Measurements from ENCODE around the gene ADCK2. TPM values are rescaled to one million over a fixed set of nuclear protein-coding genes. Genes with fewer than 3 reads are reported as not detected.
A peak's percentile ranks its signal among the peaks of the same experiment; 100 is the strongest.
"Not testable (repeated sequence)": the region's sequence is repeated elsewhere in the genome, so short reads cannot be mapped to it uniquely, and the experiment has no call there.

Gene ADCK2
- polyA plus RNA-seq, 10 donors = 10.6 to 20.1 (median 13.0) TPM

DNA sequence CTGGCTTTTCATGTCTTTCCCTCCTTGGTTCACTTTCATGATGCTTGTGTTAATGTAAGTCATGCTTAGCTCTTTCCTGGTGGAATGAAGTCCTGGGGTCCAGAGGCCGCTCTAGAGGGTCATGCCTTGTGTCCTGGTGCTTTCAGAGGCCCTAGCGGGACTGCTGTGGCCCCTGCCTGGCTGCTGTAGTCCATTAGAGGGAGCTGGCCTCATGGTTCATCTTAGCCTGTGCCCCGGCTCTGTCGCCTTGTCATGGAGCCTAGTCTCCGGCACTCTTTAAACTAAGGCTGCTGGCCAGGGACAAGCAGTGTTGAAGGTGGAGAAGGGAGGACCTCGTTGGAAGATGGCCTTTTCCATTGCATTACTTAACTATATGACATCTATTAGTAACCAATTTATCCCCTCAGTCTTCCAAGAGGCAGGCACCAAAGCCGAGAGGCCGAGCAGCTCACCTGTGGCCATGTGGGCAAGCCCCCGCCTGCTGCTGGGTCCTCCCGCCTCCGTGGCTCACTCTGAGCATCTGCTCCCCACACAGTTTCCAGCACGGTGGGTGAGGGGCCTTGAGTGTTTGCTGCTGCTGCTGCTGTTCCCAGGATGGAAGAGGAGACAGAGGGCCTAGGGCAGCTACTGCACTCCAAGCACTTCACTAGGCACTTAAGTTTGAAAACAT is 18.8 kb downstream of the ADCK2 start:
- DNase-seq = no peak

DNA sequence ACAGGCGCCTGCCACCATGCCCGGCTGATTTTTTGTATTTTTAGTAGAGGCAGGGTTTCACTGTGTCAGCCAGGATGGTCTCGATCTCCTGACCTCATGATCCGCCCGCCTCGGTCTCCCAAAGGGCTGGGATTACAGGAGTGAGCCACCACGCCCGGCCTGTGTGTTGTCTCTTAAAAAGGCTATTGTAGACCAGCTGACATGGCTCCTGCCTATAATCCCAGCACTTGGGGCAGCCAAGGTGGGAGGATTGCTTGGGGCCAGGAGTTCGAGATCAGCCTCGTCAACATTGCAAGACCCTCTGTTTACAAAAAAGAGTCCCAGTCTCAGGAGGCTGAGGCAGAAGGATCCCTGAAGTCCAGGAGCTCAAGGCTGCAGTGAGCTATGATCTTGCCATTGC is 21.1 kb downstream of the ADCK2 start:
- DNase-seq = not testable (repeated sequence)

DNA sequence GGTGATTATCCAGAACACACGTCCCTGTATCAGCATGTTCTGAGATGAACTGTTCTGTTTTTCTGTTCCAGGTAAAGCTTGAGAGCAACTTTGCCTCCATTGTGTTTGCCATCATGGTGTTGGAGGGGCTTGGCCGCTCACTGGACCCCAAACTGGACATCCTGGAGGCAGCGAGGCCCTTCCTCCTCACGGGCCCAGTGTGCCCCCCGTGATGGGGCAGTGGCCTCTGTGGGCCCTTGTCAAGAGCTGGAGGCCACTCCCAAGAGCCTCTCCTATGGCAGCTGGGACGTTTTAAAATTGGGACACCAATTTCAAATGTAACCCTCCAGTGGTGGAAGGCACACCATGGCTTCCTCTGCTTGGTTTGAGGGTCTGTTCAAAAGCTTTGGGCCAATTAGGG is 21.8 kb downstream of the ADCK2 start:
- DNase-seq = no peak

DNA sequence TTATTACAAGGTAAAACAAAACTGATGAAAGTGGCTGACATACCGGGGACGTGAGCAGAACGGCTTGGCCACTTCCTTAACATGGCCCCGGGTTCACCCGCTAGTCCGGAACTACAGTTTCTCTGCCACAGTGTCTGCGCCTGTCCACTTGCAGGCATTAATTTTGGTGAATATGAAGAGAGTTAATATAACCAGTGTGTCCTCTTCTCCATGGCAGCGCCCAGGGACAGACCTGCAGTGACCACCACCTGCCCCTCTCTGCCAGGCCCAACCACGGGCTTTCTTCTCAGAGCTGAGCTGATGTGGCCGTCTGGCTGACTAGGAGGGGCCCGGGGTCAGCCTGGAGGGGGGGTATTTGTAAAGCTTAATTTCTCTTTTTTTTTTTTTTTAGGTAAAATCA is 22.6 kb downstream of the ADCK2 start:
- no peak for DNase-seq

DNA sequence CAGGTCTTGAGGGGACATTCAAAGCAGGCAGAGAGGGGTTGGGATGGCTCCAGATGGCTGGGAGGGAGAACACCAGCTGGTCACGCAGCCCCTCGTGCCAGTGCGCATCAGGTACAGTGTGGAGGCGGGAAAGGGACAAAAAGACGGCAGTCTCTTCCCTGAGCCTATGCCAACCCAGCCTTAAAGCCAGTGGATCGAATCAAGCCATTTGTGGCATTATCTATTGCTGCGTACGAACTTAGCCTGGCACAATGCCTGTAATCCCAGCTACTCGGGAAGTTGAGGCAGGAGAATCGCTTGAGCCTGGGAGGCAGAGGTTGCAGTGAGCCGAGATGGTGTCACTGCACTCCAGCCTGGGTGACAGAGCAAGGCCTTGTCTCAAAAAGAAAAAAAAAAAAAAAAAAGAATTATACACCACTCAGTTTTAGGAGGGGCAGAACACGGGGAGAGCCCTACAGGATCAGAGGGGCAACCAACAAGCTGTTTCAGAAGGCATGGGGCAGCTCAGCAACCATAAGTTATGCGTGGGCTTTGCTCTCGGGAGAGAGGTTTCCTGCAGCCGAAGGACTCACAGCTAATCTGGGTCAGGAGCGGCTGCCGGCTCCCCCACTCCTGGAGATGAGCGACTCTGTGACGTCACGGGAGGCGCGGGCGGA is 23.4 kb downstream of the ADCK2 start:
- DNase-seq = peak; percentile 55 to 95 (median 91)

DNA sequence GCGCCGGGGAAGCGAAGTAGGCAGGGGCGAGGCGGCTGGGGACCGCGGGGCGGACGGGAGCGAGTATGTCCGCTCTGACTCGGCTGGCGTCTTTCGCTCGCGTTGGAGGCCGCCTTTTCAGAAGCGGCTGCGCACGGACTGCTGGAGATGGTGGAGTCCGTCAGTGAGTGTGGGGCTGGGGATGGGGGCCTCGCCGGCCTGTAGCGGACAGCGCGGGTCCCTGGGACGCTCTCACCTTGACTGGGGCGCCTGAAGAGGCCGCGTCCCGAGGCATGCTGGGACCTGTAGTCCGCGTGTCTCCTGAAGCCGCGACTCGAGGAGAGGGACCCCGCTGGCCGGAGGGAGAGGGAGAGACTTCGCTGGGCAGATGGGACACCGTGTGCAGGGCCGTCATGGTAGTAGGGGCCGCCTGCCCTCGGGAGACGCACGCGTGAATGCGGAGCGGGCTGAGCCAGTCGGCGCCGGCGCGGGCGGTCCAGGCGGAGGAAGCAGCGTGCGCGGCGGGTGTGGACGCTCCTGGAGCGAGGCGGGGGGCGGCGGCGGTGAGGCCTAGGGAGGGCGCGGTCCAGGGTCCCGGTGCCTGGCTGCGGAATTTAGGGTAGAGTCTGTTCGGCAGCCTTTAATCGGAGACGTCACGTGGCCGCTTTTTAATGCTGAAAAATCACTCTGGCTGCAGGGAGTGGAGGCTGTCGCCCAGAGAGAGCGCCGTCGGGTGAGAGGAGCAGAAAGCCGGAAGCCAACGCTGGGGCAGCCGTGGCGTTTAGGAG is 24.1 kb downstream of the ADCK2 start, which contains the start of gene NDUFB2:
NDUFB2 (plus strand) TSS at position 29 of the 767 bp plus-strand sequence; CDS start at position 66, 37 bp downstream.
- DNase-seq = peak; percentile 78 to 99 (median 87)

DNA sequence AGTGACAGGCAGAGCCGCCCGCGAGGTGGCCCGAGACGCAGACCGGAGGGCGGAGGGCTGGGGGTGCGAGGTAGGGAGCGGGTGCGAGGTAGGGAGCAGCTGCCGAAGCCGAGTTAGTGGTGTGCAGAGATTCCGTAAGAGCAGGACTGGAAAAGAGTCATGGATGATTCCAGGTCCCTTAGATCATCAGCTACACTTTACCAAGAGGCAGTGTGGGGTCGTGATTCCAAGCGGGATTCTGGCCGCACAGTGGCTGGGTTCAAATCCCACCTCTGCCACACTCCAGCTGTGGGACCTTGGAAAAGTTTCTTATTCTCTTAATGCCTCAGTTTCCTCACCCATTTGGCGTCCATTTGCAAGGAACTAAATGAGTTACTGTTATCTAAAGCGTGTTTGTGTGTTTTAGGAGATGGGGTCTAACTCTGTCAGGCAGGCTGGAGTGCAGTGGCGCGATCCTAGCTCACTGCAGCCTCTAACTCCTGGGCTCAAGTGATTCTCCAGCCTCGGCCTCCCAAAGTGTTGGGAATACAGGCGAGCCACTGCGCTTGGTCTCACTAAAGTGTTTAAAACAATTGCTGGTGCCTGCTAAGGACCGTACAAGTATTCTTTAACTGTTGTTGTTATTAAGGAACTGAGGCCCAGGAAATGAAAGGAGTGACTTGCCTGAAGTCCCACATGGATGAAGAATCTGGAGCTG is 24.9 kb downstream of the ADCK2 start:
- DNase-seq = no peak

DNA sequence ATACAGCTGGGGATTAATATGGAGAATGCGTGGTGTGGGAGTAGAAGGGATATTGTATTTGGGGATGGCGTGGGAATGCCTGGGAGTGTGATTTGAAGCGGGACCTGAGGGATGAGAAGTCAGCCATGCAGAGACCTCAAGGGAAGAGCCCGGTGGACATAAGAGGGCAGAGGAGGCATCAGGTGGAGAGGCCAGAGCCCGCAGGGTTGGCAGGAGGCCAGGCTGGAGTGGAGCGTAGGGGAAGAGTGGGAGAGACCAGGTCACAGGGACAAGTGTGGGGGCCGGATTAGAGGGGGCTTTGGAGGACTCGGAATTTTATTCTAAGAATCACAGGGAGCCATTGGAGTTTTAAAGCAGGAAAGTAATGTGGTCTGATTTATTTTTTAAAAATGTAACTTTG is 25.7 kb downstream of the ADCK2 start:
- DNase-seq = no peak

DNA sequence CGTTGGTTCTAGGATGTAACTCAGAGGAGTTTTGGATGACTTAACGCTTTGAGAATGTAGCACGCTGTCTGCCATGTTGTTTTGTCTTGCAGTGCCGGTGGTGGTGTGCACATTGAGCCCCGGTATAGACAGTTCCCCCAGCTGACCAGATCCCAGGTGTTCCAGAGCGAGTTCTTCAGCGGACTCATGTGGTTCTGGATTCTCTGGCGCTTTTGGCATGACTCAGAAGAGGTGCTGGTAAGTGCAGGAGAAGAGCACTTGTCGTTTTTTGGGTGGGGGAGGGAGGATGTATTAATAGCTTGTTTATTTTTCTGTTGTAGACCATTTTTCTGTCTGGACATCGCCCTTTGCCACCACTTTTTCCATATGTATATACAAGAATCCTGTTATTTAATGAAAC is 30.0 kb downstream of the ADCK2 start:
- no peak for DNase-seq

DNA sequence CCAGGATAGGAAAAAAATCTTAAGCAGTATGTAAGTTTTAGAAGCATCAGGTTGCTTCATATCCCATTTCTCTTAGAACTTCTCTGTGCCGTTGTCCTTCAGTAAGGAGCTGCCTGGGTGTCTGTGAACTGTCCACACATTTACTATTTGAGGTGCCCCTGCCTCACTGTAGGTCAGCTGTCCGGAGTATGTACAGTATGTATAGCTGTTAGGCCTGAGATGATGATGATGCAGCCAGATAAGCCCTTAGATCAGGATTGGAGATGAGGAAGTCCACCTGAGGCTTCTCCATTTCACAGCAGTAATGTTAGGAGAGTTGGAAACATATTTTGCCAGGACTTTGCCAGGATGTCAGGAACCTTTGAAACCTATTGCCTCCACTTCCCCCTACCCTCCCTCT is 31.5 kb downstream of the ADCK2 start:
- no peak for DNase-seq

DNA sequence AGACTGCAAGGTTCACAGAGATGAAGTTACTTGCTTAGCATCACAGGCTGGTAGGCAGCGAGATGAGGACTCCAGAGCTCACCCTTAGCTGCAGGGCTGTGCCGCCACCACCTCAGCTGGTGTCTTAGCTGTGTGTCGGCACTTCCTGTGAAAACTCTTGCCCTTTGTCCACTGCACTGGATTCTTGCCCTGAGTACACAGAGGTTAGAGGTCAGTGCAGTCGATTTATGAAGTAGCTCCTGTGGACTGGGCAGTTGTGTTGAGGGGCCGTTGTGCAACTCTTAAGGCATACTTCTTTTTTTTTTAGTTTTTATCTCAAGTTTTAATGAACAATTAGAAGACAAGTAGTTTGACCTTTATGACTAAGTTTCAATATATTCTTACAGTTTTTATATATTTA is 34.4 kb downstream of the ADCK2 start:
- no peak for DNase-seq

DNA sequence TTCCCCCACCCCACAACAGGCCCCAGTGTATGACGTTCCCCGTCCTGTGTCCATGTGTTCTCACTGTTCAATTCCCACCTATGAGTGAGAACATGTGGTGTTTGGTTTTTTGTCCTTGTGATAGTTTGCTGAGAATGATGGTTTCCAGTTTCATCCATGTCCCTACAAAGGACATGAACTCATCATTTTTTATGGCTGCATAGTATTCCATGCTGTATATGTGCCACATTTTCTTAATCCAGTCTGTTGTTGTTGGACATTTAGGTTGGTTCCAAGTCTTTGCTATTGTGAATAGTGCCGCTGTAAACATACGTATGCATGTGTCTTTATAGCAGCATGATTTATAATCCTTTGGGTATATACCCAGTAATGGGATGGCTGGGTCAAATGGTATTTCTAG is 36.0 kb downstream of the ADCK2 start:
- not testable (repeated sequence) for DNase-seq

DNA sequence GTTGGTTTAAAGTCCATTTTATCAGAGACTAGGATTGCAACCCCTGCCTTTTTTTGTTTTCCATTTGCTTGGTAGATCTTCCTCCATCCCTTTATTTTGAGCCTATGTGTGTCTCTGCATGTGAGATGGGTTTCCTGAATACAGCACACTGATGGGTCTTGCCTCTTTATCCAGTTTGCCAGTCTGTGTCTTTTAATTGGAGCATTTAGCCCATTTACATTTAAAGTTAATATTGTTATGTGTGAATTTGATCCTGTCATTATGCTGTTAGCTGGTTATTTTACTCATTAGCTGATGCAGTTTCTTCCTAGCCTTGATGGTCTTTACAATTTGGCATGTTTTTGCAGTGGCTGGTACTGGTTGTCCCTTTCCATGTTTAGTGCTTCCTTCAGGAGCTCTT is 39.6 kb downstream of the ADCK2 start:
- DNase-seq = not testable (repeated sequence)

DNA sequence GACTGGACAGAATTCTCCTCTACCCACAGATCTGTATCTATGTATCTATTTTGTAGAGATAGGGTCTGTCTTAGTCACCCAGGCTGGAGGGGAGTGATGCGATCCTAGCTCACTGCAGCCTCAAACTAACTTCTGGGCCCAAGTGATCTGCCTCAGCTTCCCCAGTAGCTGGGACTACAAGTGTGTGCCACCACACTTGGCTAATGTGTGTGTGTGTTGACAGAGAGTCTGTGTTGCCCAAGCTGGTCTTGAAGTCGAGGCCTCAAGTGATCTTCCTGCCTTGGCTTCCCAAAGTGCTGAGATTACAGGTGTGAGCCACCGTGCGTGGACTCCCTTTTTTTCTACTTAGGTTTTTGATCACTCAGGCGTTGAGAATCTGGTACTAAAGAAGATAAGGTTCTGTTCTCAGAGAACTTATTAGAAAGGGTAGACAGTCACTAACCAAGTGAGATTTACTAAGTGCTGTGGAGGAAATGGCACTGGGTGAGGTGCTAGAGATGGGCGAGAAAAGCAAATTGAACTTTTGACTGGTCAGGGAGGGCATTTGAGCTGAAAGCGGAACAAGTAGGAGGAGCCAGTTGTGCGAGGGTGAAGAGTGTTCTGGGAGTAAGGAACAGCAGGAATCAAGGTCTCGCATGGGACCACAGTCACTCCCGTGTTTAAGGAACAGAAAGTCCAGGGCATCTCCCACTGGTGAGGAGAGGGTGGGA is 41.7 kb downstream of the ADCK2 start:
- DNase-seq = no peak

DNA sequence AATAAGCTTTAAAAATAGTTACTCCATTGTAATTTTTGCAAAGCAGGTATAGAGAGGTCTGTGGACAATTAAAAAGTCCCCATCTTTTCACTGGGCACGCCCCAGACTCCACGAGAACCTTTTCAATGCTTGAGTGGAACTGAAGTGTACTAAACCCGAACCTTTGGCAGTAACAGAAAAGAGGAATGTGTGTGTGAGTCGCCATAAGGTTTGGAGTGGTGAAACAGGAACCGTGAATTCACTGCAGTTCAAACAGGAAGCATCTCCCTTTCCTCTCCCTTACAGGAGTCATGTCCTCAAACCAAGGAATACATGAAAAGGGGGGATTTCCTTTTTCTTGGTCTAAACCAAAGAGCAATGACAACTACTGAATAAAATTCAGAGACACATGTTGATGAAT is 47.0 kb downstream of the ADCK2 start:
- DNase-seq = no peak

DNA sequence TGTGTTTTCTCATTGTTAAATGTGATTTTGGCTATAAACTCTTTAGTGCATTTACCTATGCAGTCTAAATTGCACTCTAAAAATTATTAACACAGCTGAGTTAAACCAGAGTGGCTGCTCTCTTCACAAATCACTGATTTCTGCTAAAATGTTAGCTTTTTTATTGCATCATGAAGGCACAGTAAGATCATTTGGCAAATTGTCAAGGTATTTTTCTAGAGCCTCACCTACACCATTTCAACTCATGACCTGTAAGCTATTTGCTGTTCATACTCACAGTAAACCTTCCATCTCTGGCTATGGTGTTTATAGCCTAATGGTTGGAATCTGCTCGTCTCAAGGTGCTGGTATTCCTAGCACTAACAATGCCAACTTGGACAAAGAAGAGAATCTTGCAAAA is 49.5 kb downstream of the ADCK2 start:
- no peak for DNase-seq

DNA sequence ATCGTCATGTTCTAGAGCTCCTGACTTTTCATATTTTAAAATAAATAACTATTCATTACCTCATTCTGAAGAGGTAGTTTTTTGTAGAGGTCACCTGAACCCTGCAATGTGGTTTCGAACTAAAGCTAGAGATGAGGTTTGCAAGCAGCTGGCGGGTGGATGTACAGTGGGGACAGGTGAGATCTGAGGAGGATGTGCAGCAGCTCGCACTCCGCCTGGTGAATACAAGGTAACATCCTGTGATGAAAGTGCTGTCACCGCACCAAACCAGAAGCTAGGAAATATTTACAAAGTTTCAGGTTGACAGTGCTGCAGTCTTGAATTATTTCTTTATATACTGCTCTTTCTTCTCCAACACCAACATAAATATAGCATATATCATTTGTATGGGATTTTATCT is 50.3 kb downstream of the ADCK2 start:
- no peak for DNase-seq

DNA sequence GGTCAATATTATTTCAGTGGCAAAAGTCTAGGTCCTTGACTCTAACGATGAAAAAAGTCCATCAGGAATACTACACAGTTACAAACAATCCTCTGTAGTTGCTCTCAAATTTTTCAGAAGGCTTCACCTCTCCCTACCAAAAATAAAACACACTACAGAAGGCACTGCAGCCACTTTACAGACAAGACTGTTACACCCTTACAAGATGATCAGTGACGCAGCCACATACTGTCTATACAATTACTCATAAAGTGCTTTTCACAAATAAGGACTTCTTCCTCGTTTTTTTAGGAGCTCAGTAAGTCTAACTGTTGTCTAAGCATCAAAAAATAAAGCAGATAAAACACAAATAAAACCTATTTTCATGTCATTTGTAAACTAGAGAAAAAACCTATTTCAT is 50.8 kb downstream of the ADCK2 start:
- no peak for DNase-seq

DNA sequence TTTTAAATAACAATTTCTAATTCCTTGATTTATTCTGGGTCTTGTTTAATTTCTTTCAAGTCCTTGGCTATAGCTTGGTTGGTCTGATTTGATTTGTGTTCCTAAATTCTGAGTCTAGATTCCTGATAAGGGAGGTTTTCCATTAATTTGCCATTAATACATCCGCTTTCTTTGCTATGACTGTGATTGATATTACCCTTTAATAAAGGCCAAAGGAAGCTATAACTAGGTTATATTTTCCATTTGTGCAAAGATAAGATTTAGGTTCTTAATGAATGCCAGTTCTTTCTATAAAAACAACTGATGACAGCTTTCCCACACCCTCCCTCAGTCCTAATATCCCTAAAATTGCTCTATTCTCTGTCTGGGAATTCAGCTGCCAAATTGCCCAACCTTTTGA is 52.0 kb downstream of the ADCK2 start:
- DNase-seq = no peak

DNA sequence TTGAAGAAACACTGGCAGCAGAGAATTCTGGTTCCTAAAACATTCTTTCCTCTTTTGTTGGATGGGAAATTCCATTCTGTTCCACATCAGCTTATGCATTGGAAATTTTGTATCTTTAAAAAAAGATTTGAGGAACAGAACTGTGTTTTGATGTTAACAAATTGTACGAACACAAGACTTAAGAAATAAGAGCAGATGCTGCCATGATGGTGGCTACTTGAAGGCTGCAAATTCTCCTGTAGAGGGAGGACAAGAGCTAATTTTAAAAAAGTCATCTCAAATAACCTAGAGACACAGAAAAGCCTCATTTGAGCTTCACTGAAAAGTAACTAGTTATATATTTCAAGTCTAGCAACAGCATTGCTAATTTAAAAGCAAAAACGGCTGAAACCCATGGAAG is 53.5 kb downstream of the ADCK2 start:
- DNase-seq = peak in 1 of 3 donors; percentile 22

DNA sequence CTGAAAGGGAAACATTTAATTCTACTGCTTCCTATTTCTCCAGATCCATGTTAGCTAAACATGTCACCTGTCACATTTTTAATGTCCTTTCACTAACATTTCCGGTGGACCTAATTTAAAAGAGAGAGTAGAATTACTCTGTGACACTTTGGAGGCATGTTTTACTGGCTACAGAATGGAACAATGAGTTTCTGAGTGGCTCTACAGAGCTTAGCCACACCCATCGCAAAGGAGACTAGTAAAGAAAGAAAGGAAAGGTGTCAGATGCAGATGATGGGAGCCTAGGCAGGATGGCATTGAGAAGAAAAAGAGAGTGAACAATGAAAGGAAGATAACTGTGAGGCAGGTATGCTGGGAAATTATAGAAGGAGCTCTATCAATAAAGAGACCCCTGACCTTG is 59.7 kb downstream of the ADCK2 start:
- no peak for DNase-seq

DNA sequence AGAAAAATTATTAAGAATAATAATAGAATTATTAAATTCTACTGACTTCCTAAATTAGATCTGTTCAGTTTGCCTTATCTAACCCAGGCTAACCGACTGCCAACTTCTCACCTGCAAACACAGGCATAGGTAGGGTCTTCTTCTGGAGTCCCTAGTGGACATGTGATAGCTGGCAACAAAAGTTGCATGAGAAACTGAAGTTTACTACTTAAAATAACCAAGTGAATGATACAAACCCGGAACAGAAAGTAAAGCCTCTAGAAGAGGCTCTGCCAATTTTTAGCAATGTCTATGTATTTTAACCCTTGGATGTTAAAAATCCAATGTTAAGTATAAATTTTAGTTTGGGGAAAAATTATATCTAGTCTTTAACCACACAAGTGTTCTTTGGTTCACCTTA is 61.4 kb downstream of the ADCK2 start:
- DNase-seq = no peak

Data from muscle of back (tissue), 11 donors.